ENCODE data around the gene PADI1. TPM values are rescaled to one million over a fixed set of nuclear protein-coding genes. Genes with fewer than 3 reads are reported as not detected.

PADI1 gene
- polyA plus RNA-seq, 1 of the 3 experiments (the other 2 are of a cell fraction) = 0.26 TPM

DNA sequence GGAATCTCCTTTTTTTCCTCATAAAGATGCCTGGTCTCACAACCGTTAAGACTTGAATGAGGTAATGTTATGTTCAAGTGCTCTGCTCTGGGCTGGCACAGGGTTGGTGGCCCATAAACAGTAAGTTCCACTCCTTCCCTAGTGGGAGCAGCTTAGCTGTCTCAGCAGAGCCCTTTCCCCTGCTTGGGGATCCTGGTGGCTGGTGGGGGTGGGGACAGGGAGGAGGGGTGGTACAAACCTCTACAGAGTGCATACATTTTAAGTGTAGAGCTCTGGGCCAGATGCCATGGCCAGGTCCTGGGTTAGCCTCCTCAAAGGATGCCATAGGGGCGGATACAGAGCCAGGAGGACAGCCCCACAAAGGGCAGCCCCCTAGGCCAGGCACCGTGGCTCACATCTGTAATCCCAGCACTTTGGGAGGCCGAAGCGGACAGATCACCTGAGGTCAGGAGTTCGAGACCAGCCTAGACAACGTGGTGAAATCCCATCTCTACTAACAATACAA, 20.7 kb upstream of the PADI1 start (continued):
- TF ChIP-seq, protein P1, sequence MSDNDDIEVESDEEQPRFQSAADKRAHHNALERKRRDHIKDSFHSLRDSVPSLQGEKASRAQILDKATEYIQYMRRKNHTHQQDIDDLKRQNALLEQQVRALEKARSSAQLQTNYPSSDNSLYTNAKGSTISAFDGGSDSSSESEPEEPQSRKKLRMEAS (IDR thresholded peaks at IDR 0.05; ENCODE audit: low read depth) = no peak

DNA sequence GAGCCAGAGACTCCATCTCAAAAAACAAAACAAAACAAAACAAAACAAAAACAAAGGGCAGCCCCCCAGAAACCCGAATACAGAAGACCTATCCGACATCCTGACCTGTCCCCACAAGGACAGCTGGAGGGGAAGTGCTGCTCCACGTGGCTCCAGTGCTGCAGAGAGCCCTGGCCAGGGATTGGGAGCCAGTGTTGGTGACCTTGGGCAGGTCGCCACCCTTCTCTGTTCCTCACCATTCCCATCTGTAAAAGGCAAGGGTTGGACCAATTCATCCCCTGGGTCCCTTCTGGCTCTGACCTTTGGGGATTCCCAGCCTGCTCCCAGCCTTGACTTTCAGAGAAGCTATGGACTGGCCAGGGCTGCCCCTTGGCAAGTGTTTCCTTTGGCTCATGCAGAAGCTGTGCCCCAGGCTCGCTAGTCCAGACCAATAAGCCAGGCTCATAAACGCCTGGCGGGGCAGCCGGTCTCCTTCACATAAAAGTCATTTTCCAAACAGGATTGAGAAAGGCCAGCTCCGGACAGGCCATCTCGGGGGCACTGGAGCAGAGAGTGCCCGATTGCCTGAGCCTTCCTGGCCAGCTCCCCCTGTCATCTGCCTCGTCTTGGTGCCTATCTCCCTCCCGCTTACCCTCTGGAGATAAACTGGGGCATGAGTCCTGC, 20.0 kb upstream of the PADI1 start:
- no peaks in the 10 kb centered on the region for H4K20me1 ChIP-seq (ENCODE audit: insufficient read depth)
- H3K27me3 ChIP-seq (ENCODE audit: insufficient read depth) = no peaks in the 10 kb centered on the region
- TF ChIP-seq, protein P2, sequence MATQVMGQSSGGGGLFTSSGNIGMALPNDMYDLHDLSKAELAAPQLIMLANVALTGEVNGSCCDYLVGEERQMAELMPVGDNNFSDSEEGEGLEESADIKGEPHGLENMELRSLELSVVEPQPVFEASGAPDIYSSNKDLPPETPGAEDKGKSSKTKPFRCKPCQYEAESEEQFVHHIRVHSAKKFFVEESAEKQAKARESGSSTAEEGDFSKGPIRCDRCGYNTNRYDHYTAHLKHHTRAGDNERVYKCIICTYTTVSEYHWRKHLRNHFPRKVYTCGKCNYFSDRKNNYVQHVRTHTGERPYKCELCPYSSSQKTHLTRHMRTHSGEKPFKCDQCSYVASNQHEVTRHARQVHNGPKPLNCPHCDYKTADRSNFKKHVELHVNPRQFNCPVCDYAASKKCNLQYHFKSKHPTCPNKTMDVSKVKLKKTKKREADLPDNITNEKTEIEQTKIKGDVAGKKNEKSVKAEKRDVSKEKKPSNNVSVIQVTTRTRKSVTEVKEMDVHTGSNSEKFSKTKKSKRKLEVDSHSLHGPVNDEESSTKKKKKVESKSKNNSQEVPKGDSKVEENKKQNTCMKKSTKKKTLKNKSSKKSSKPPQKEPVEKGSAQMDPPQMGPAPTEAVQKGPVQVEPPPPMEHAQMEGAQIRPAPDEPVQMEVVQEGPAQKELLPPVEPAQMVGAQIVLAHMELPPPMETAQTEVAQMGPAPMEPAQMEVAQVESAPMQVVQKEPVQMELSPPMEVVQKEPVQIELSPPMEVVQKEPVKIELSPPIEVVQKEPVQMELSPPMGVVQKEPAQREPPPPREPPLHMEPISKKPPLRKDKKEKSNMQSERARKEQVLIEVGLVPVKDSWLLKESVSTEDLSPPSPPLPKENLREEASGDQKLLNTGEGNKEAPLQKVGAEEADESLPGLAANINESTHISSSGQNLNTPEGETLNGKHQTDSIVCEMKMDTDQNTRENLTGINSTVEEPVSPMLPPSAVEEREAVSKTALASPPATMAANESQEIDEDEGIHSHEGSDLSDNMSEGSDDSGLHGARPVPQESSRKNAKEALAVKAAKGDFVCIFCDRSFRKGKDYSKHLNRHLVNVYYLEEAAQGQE (IDR thresholded peaks at IDR 0.05; ENCODE audit: low read depth, low read length) = no peak
- TF ChIP-seq, protein P3, sequence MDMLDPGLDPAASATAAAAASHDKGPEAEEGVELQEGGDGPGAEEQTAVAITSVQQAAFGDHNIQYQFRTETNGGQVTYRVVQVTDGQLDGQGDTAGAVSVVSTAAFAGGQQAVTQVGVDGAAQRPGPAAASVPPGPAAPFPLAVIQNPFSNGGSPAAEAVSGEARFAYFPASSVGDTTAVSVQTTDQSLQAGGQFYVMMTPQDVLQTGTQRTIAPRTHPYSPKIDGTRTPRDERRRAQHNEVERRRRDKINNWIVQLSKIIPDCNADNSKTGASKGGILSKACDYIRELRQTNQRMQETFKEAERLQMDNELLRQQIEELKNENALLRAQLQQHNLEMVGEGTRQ (IDR thresholded peaks at IDR 0.05; ENCODE audit: borderline replicate concordance, low read depth, low read length) = no peak
- TF ChIP-seq MXI1 (IDR thresholded peaks at IDR 0.05; ENCODE audit: low read depth, low read length) (no peak), SMC3 (IDR thresholded peaks at IDR 0.05; ENCODE audit: low read depth, low read length) (no peak), CHD2 (IDR thresholded peaks at IDR 0.05; ENCODE audit: low read length, partially characterized antibody) (no peak), FOSL2 (IDR thresholded peaks at IDR 0.05; ENCODE audit: borderline replicate concordance, low read depth) (no peak), TCF12 (IDR thresholded peaks at IDR 0.05) (no peak), YY1 (IDR thresholded peaks at IDR 0.05; ENCODE audit: low read depth) (no peak), RFX5 (IDR thresholded peaks at IDR 0.05; ENCODE audit: low read length) (no peak), EP300 (IDR thresholded peaks at IDR 0.05; ENCODE audit: borderline replicate concordance in 1 of 2, low read depth in 1 of 2, low read length in 1 of 2) (no peak), POLR2AphosphoS5 (IDR thresholded peaks at IDR 0.05; ENCODE audit: low read depth, low read length) (no peak)
- TF ChIP-seq, protein P4, sequence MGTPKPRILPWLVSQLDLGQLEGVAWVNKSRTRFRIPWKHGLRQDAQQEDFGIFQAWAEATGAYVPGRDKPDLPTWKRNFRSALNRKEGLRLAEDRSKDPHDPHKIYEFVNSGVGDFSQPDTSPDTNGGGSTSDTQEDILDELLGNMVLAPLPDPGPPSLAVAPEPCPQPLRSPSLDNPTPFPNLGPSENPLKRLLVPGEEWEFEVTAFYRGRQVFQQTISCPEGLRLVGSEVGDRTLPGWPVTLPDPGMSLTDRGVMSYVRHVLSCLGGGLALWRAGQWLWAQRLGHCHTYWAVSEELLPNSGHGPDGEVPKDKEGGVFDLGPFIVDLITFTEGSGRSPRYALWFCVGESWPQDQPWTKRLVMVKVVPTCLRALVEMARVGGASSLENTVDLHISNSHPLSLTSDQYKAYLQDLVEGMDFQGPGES (IDR thresholded peaks at IDR 0.05; ENCODE audit: low read depth, low read length) = no peak
- TF ChIP-seq, protein P1 (IDR thresholded peaks at IDR 0.05; ENCODE audit: low read depth) = no peak
- TF ChIP-seq, protein P5, sequence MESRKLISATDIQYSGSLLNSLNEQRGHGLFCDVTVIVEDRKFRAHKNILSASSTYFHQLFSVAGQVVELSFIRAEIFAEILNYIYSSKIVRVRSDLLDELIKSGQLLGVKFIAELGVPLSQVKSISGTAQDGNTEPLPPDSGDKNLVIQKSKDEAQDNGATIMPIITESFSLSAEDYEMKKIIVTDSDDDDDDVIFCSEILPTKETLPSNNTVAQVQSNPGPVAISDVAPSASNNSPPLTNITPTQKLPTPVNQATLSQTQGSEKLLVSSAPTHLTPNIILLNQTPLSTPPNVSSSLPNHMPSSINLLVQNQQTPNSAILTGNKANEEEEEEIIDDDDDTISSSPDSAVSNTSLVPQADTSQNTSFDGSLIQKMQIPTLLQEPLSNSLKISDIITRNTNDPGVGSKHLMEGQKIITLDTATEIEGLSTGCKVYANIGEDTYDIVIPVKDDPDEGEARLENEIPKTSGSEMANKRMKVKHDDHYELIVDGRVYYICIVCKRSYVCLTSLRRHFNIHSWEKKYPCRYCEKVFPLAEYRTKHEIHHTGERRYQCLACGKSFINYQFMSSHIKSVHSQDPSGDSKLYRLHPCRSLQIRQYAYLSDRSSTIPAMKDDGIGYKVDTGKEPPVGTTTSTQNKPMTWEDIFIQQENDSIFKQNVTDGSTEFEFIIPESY (IDR thresholded peaks at IDR 0.05; ENCODE audit: borderline replicate concordance, low read depth) = no peak
- TF ChIP-seq, protein P6, sequence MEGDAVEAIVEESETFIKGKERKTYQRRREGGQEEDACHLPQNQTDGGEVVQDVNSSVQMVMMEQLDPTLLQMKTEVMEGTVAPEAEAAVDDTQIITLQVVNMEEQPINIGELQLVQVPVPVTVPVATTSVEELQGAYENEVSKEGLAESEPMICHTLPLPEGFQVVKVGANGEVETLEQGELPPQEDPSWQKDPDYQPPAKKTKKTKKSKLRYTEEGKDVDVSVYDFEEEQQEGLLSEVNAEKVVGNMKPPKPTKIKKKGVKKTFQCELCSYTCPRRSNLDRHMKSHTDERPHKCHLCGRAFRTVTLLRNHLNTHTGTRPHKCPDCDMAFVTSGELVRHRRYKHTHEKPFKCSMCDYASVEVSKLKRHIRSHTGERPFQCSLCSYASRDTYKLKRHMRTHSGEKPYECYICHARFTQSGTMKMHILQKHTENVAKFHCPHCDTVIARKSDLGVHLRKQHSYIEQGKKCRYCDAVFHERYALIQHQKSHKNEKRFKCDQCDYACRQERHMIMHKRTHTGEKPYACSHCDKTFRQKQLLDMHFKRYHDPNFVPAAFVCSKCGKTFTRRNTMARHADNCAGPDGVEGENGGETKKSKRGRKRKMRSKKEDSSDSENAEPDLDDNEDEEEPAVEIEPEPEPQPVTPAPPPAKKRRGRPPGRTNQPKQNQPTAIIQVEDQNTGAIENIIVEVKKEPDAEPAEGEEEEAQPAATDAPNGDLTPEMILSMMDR (IDR thresholded peaks at IDR 0.05) = no peak
- DNase-seq = no peak
- H3K79me2 ChIP-seq (ENCODE audit: insufficient read depth) = no peaks in the 10 kb centered on the region
- H3F3A ChIP-seq (replicated peaks; ENCODE audit: insufficient read depth) = no peaks in the 10 kb centered on the region
- CTCF ChIA-PET = interaction anchor here (1.1 to 1.7 kb wide), 3 partner anchors 52 to 221 kb away, joined by 3 to 9 read pairs (median 3); no protein-coding TSS in a partner anchor
- POLR2A ChIA-PET = no interaction called here
- H3K4me3 ChIP-seq (ENCODE audit: low read depth in 2 of 2, low read length in 1 of 2) = no peak overlapping the region
- WGBS (ENCODE audit: low lambda C conversion rate) = 92% methylated on average over 6 of the region's 13 CpGs
- H3K4me2 ChIP-seq = no peak overlapping the region
- no peaks in the 10 kb centered on the region for H3K36me3 ChIP-seq (replicated peaks in 1 of 2; ENCODE audit: control insufficient read depth in 1 of 2, insufficient read depth in 2 of 2, low read length in 1 of 2)
- H3K9me2 ChIP-seq = no peaks in the 10 kb centered on the region
- no peak overlapping the region for H3K27ac ChIP-seq (ENCODE audit: low read depth in 2 of 2, low read length in 1 of 2)
- H3K4me1 ChIP-seq (ENCODE audit: control insufficient read depth in 1 of 2, insufficient read depth in 2 of 2, low read depth in 1 of 2, low read length in 1 of 2) = no peaks in the 10 kb centered on the region; a peak in 2 of 4 replicates
- H3K9ac ChIP-seq = no peak overlapping the region
- no peaks in the 10 kb centered on the region for H3K9me3 ChIP-seq
- no peak overlapping the region for H2AFZ ChIP-seq (ENCODE audit: low read depth)

Measured in SK-N-SH (cell line).